Right atrium auricular region (tissue), 2 donors: Measurements from ENCODE around the gene BAHD1. TPM values are rescaled to one million over a fixed set of nuclear protein-coding genes. Genes with fewer than 3 reads are reported as not detected.

Experiments used
- DNase-seq: peaks from one replicate; pipeline ENCODE4 v3.0.0-alpha.2; 2019; ENCODE audit warnings: low spot score
- H3K27ac ChIP-seq, 2 donors: fragments of 200-600 bp; sonication (generic); 1 replicate in 1 of 2; 2 replicates in 1 of 2; pipeline ENCODE4 v1.5.1; 2016 to 2019
- H3K27me3 ChIP-seq, 2 donors: fragments of 200-600 bp; sonication (generic); one replicate each; pipeline versions ENCODE4 v1.5.1 to v1.6.0; 2017 to 2019
- H3K36me3 ChIP-seq: fragments of 200-600 bp; sonication (generic); one replicate; pipeline ENCODE4 v1.5.1; 2016
- H3K4me1 ChIP-seq, 2 donors: fragments of 200-600 bp; sonication (generic); one replicate each; pipeline versions ENCODE4 v1.5.1 to v1.6.0; 2017 to 2019
- H3K4me3 ChIP-seq, 2 donors: fragments of 200-600 bp; sonication (generic); 1 replicate in 1 of 2; 2 replicates in 1 of 2; pipeline ENCODE4 v1.5.1; 2017 to 2019; ENCODE audit warnings: mild to moderate bottlenecking in 1 of 2, moderate library complexity in 1 of 2
- H3K9me3 ChIP-seq, 2 donors: fragments of 200-600 bp; sonication (generic); one replicate each; pipeline ENCODE4 v1.5.1; 2019
- total RNA-seq, 2 donors: library from RNA; depleted of rRNA; stranded (reverse); fragments of >200 nt; gene quantifications; one replicate each; pipeline ENCODE4 v1.1.0, GENCODE V29; 2016
- TF ChIP-seq, protein P1 (sequence below), 2 donors: fragments of 200-600 bp; sonication (generic); IDR thresholded peaks; one replicate each; pipeline ENCODE4 v1.5.1; 2019; ENCODE audit warnings: antibody characterized with exemption in 2 of 2

Gene BAHD1
- total RNA-seq, 2 donors from 2014 or later, result 11.6 to 19.2 TPM

DNA sequence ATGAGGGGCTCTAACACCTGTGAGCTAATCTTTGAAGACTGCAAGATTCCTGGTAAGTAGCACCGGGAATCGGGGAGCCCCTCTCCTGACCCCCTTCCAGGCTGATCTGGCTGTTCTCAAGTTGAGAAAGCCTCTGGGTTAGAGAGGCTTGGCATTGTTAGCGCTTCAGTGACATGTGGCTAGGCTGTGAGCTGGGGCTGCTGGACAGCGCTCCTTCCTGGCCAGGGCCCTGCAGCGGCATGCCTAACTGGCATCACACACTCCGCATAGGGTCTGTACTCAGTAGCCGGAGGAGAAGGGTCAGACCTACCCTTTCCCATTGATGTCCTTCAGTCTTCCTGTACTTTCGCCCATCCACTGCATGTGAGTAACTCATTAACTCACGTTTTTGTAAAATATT lies 27.7 kb upstream of the BAHD1 start:
- no peak overlapping the region for H3K4me3 ChIP-seq
- no peaks in the 10 kb centered on the region for H3K27me3 ChIP-seq
- no peaks in the 10 kb centered on the region for H3K4me1 ChIP-seq
- DNase-seq, result no peak
- H3K9me3 ChIP-seq, result no peaks in the 10 kb centered on the region
- H3K36me3 ChIP-seq, result peaks cover 39% of the 10 kb centered on the region
- no peak overlapping the region for H3K27ac ChIP-seq
- TF ChIP-seq, protein P1, sequence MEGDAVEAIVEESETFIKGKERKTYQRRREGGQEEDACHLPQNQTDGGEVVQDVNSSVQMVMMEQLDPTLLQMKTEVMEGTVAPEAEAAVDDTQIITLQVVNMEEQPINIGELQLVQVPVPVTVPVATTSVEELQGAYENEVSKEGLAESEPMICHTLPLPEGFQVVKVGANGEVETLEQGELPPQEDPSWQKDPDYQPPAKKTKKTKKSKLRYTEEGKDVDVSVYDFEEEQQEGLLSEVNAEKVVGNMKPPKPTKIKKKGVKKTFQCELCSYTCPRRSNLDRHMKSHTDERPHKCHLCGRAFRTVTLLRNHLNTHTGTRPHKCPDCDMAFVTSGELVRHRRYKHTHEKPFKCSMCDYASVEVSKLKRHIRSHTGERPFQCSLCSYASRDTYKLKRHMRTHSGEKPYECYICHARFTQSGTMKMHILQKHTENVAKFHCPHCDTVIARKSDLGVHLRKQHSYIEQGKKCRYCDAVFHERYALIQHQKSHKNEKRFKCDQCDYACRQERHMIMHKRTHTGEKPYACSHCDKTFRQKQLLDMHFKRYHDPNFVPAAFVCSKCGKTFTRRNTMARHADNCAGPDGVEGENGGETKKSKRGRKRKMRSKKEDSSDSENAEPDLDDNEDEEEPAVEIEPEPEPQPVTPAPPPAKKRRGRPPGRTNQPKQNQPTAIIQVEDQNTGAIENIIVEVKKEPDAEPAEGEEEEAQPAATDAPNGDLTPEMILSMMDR (IDR thresholded peaks at IDR 0.05), result no peak

DNA sequence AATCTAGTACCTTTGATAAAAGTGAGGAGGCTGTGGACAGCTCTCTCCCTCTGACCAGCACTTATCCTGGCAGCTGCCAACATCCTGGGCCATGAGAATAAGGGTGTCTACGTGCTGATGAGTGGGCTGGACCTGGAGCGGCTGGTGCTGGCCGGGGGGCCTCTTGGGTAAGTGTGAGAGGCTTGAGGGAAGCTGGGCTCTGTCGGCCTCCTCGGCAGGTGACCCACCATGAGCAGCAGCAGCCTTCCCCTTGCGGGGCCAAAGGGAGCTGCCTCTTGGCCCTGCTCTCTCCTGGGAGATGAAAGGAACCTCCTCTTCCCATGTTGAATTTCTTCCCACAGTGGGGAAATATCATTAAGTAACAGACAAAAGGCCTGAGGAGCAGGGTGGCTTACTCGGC lies 25.9 kb upstream of the BAHD1 start:
- Histone ChIP-seq H3K36me3 (peaks cover 39% of the 10 kb centered on the region), H3K4me3 (no peak overlapping the region), H3K27me3 (no peaks in the 10 kb centered on the region), H3K27ac (no peak overlapping the region), H3K4me1 (peaks cover 0 to 2% of the 10 kb centered on the region in 2 donors), H3K9me3 (no peaks in the 10 kb centered on the region)
- TF ChIP-seq, protein P1 (IDR thresholded peaks at IDR 0.05), result no peak
- no peak for DNase-seq

DNA sequence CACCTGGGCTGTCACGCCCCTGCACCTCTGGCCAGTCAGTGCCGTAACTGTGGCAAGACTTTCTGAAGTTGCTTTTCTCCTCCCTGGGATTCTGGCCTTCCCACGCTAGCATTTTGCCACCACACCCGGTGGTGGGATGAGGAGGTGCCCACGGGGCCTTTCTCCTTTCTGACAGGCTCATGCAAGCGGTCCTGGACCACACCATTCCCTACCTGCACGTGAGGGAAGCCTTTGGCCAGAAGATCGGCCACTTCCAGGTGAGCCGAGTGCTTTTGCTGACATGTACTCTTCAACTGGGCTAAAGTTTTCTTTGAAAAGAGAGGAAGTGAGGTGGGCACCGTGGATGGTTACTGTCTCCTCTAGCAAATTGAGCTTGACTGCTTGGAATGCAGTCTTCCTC lies 25.5 kb upstream of the BAHD1 start:
- DNase-seq, result no peak
- Histone ChIP-seq H3K36me3 (peaks cover 37% of the 10 kb centered on the region), H3K9me3 (no peaks in the 10 kb centered on the region), H3K27me3 (no peaks in the 10 kb centered on the region), H3K27ac (no peak overlapping the region), H3K4me1 (peaks cover 0 to 6% of the 10 kb centered on the region in 2 donors), H3K4me3 (no peak overlapping the region)
- TF ChIP-seq, protein P1 (IDR thresholded peaks at IDR 0.05), result no peak

DNA sequence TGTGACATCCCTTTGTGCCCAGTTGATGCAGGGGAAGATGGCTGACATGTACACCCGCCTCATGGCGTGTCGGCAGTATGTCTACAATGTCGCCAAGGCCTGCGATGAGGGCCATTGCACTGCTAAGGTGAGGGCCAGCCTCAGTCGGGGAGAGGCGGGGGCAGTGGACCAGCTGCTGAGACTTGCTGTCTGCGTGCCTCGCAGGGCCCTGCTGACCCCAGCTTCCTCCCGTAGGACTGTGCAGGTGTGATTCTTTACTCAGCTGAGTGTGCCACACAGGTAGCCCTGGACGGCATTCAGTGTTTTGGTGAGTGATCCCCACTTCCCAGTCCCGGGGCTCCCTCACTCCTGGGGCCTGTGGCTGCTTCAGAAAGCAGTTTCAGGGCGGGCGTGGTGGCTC lies 24.7 kb upstream of the BAHD1 start:
- TF ChIP-seq, protein P1 (IDR thresholded peaks at IDR 0.05), result no peak
- Histone ChIP-seq H3K4me3 (no peak overlapping the region), H3K4me1 (peaks cover 0 to 15% of the 10 kb centered on the region in 2 donors), H3K27me3 (no peaks in the 10 kb centered on the region), H3K36me3 (peaks cover 28% of the 10 kb centered on the region), H3K27ac (no peak overlapping the region), H3K9me3 (no peaks in the 10 kb centered on the region)
- no peak for DNase-seq

DNA sequence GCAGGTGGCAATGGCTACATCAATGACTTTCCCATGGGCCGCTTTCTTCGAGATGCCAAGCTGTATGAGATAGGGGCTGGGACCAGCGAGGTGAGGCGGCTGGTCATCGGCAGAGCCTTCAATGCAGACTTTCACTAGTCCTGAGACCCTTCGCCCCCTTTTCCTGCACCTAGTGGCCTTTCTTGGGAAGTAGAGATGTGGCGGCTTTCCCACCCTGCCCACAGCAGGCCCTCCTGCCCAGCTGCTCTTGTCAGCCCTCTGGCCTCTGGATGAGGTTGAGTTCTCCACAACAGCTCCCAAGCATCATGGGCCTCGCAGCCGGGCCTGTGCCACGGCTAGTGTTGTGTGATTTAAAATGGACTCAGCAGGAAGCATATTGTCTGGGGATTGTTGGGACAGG lies 22.6 kb upstream of the BAHD1 start:
- peaks cover 19% of the 10 kb centered on the region for H3K36me3 ChIP-seq
- TF ChIP-seq, protein P1 (IDR thresholded peaks at IDR 0.05), result no peak
- H3K9me3 ChIP-seq, result no peaks in the 10 kb centered on the region
- no peak overlapping the region for H3K4me3 ChIP-seq
- DNase-seq, result no peak
- H3K27me3 ChIP-seq, result no peaks in the 10 kb centered on the region
- no peak overlapping the region for H3K27ac ChIP-seq
- H3K4me1 ChIP-seq, result peaks cover 0 to 25% of the 10 kb centered on the region in 2 donors

DNA sequence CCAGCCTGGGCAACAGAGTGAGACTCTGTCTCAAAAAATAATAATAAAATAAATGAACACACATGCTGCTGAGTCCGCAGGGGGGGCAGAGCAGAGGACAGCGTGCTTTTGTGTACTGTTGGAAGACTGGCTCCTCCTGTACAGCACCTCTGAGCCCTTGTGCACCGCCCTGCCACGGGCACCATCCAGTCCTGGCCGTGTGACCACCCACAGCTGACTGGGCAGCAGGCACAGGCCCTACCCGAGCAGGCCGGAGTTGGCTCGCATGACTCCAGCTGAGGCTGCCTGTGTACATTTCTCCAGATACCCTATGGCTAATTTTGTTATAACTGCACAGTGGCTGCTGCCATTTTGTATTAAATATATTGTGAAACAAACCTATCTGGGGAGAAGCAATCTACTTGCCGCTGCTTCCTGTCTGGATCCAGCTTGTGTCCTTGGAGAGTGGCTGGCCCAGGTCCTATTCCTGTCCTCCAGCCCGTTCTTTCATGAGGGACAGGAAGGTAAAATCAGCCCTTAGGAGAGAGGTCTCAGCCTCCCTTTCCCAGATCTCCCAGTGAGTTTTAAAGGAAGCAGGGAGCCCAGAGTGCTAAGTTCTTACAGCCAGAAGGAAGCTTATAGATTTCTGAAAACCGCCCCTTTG lies 20.6 kb upstream of the BAHD1 start:
- Histone ChIP-seq H3K36me3 (peaks cover 4% of the 10 kb centered on the region), H3K9me3 (no peaks in the 10 kb centered on the region), H3K27ac (peak overlapping the region; percentile 61 to 76), H3K4me3 (no peak overlapping the region), H3K4me1 (peaks cover 0 to 25% of the 10 kb centered on the region in 2 donors), H3K27me3 (no peaks in the 10 kb centered on the region)
- no peak for DNase-seq
- TF ChIP-seq, protein P1 (IDR thresholded peaks at IDR 0.05), result no peak
